GM12878 (cell line): ENCODE measurements around the gene BBC3. TPM values are rescaled to one million over a fixed set of nuclear protein-coding genes. Genes with fewer than 3 reads are reported as not detected.

Experiments used
- BCL11A ChIP-seq: IDR thresholded peaks from 2 replicates; pipeline ENCODE4 v1.6.1; 2011; ENCODE audit warnings: low read depth, low read length
- EZH2 ChIP-seq: IDR thresholded peaks from 2 replicates; pipeline ENCODE4 v1.6.1; 2012; ENCODE audit warnings: low read depth, mild to moderate bottlenecking, control low read depth, inconsistent platforms, low read length, borderline replicate concordance; ENCODE audit not compliant: control insufficient read depth
- GABPA ChIP-seq: IDR thresholded peaks from 2 replicates; pipeline ENCODE4 v1.6.1; 2014; ENCODE audit warnings: antibody characterized with exemption, low read depth, mild to moderate bottlenecking, inconsistent platforms
- GATAD2B ChIP-seq: fragments of 450-650 bp; conservative IDR thresholded peaks from 2 replicates; pipeline ENCODE4 v1.6.1; 2017; ENCODE audit warnings: low read depth, mild to moderate bottlenecking, moderate library complexity
- HDAC2 ChIP-seq: fragments of 200-600 bp; sonication (generic); IDR thresholded peaks from 2 replicates; pipeline ENCODE4 v1.6.1; 2017
- IRF4 ChIP-seq: IDR thresholded peaks from 2 replicates; pipeline ENCODE4 v1.6.1; 2011; ENCODE audit warnings: low read depth, low read length
- LARP7 ChIP-seq: fragments of 450-650 bp; IDR thresholded peaks from 2 replicates; pipeline ENCODE4 v1.6.1; 2017; ENCODE audit warnings: mild to moderate bottlenecking
- RB1 ChIP-seq: fragments of 450-650 bp; formaldehyde crosslinking; IDR thresholded peaks from 2 replicates; pipeline ENCODE4 v1.6.1; 2017; ENCODE audit warnings: mild to moderate bottlenecking, borderline replicate concordance
- SIX5 ChIP-seq: IDR thresholded peaks from 2 replicates; pipeline ENCODE4 v1.6.1; 2011; ENCODE audit warnings: mild to moderate bottlenecking, low read depth, low read length, moderate library complexity; ENCODE audit not compliant: severe bottlenecking
- SMAD1 ChIP-seq: fragments of 450-650 bp; IDR thresholded peaks from 2 replicates; pipeline ENCODE4 v1.6.1; 2018; ENCODE audit warnings: mild to moderate bottlenecking, low read depth; ENCODE audit not compliant: partially characterized antibody
- polyA plus RNA-seq, 11 experiments: library from polyadenylated mRNA; depleted of rRNA in 4 of 11; unstranded in 6 of 11; stranded (reverse) in 5 of 11; fragments of >200 nt; fragmentation: Nextera tagmentation in 4 of 11; fragmentation: Illumina TruSeq in 1 of 11; extraction: Ambion mirVana in 4 of 11; extraction: Trizol in 1 of 11; gene quantifications; 1 replicate in 1 of 11; 2 replicates in 10 of 11; pipeline versions ENCODE4 v1.2.1 to v1.2.3, GENCODE V29; 2011 to 2016; ENCODE audit warnings: inconsistent platforms in 2 of 11, missing spikeins in 2 of 11, low read depth in 1 of 11
- total RNA-seq, 4 experiments: library from RNA; depleted of rRNA in 3 of 4; stranded (reverse); fragments of >200 nt in 3 of 4; fragmentation: Illumina TruSeq in 1 of 4; extraction: Trizol in 1 of 4; gene quantifications; 2 replicates each; pipeline versions ENCODE4 v1.2.1 to v1.2.3, GENCODE V29; 2013 to 2021
- TF ChIP-seq, protein P1 (sequence below): fragments of 450-650 bp; IDR thresholded peaks from 2 replicates; pipeline ENCODE4 v1.6.1; 2014; ENCODE audit warnings: mild to moderate bottlenecking
- TF ChIP-seq, protein P2 (sequence below): IDR thresholded peaks from 2 replicates; pipeline ENCODE4 v1.6.1; 2011; ENCODE audit warnings: low read depth, low read length, improper control_type of control experiment, borderline replicate concordance

The BBC3 gene
- total and polyA plus RNA-seq, 10 of the 15 experiments (the other 5 are each of a cell fraction or from before 2014, with no cell fraction given), result 0.10 to 17.9 (median 7.5) TPM

DNA sequence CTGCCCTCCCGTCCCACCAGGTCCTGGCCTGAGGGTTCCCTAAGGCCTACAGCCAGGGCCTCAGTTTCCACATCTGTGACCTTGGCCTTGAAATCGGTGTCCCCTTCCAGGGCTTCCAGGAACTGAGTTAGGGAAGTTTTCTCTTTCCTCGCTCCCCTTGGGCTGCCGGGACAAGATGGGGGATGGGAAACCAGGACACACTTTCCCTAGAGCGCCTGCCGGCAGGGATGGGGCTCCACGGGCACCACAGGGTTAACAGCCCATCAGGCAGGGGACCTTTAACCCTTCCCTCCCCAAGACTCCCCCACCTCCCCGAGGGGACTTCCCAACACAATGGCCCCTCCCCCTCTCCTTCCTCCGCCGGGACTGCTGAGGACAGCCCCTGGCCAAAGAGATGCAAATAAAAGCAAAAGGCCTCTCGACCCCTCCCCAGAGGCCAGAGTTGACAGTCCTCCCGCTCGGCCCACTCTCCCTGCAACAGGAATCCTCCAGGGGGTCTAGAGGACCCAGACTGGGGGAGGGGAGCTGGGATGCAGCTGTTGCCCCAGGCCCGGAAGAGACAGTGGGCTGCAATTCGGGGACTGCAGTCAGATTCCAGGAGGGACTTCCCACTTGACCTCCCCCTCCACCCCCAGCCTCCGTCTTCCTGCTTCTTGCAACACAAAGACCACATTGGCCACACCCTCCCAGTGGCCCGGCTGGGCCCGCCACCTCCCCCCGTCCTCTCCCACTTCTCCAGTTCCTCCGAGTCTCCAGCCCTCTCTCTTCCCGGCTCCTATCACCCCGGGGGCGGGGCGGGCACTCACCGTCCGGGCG, 3.4 kb downstream of the BBC3 start (continued):
- no peak for TF ChIP-seq BCL11A
- TF ChIP-seq SIX5, result no peak
- TF ChIP-seq, protein P1, sequence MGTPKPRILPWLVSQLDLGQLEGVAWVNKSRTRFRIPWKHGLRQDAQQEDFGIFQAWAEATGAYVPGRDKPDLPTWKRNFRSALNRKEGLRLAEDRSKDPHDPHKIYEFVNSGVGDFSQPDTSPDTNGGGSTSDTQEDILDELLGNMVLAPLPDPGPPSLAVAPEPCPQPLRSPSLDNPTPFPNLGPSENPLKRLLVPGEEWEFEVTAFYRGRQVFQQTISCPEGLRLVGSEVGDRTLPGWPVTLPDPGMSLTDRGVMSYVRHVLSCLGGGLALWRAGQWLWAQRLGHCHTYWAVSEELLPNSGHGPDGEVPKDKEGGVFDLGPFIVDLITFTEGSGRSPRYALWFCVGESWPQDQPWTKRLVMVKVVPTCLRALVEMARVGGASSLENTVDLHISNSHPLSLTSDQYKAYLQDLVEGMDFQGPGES, result no peak
- TF ChIP-seq SMAD1, result no peak
- no peak; the same call in 1 of the 2 replicates for TF ChIP-seq RB1
- no peak for TF ChIP-seq IRF4
- peak; percentile 43; the same call in 1 of the 2 replicates for TF ChIP-seq GATAD2B
- TF ChIP-seq EZH2, result no peak
- TF ChIP-seq HDAC2, result no peak
- TF ChIP-seq, protein P2, sequence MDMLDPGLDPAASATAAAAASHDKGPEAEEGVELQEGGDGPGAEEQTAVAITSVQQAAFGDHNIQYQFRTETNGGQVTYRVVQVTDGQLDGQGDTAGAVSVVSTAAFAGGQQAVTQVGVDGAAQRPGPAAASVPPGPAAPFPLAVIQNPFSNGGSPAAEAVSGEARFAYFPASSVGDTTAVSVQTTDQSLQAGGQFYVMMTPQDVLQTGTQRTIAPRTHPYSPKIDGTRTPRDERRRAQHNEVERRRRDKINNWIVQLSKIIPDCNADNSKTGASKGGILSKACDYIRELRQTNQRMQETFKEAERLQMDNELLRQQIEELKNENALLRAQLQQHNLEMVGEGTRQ, result no peak
- no peak for TF ChIP-seq GABPA
- TF ChIP-seq LARP7, result no peak; the same call in 1 of the 2 replicates
